Thoracic aorta (tissue), 2 donors: ENCODE measurements around the gene SGCD. TPM values are rescaled to one million over a fixed set of nuclear protein-coding genes. Genes with fewer than 3 reads are reported as not detected.

Experiments used
- ATAC-seq: fragments of 150-250 bp; one replicate; pipeline ENCODE4 v1.8.0; 2017; ENCODE audit warnings: low read depth; ENCODE audit not compliant: insufficient number of reproducible peaks, low FRiP score
- DNase-seq: peaks from one replicate; pipeline ENCODE4 v3.0.0-alpha.2; 2020; ENCODE audit warnings: low spot score
- H3K27ac ChIP-seq, 2 donors: fragments of 200-600 bp; sonication (generic); 1 replicate in 1 of 2; 2 replicates in 1 of 2; pipeline ENCODE4 v1.5.1; 2016; ENCODE audit warnings: mild to moderate bottlenecking in 2 of 2, moderate library complexity in 2 of 2
- H3K27me3 ChIP-seq: fragments of 200-600 bp; sonication (generic); replicated peaks from 2 replicates; pipeline ENCODE4 v1.6.0; 2016; ENCODE audit warnings: mild to moderate bottlenecking; ENCODE audit not compliant: insufficient read depth
- H3K36me3 ChIP-seq: fragments of 200-600 bp; sonication (generic); one replicate; pipeline ENCODE4 v1.5.1; 2016
- H3K4me1 ChIP-seq, 2 donors: fragments of 200-600 bp; sonication (generic); 1 replicate in 1 of 2; 2 replicates in 1 of 2; pipeline versions ENCODE4 v1.5.1 to v1.6.0; 2016; ENCODE audit warnings: low read depth in 2 of 2, mild to moderate bottlenecking in 1 of 2; ENCODE audit not compliant: control insufficient read depth in 1 of 2
- H3K4me3 ChIP-seq: fragments of 200-600 bp; sonication (generic); 2 replicates; pipeline ENCODE4 v1.5.1; 2016; ENCODE audit warnings: mild to moderate bottlenecking
- H3K9me3 ChIP-seq: fragments of 200-600 bp; sonication (generic); 2 replicates; pipeline ENCODE4 v1.5.1; 2016
- CTCF ChIP-seq: fragments of 200-600 bp; sonication (generic); IDR thresholded peaks from one replicate; pipeline ENCODE4 v1.5.1; 2019; ENCODE audit warnings: antibody characterized with exemption
- total RNA-seq, 2 donors: library from RNA; depleted of rRNA; stranded (reverse); fragments of >200 nt; gene quantifications; one replicate each; pipeline versions ENCODE4 v1.1.0 to v1.2.3, GENCODE V29; 2016

Gene SGCD
- total RNA-seq, 2 donors from 2014 or later, result 20.4 to 40.3 TPM

GRCh38 chr5:156794687-156795086, 467.7 kb downstream of the SGCD start:
- no peak for DNase-seq
- Histone ChIP-seq H3K27ac (no peak overlapping the region), H3K4me1 (no peaks in the 10 kb centered on the region), H3K36me3 (no peaks in the 10 kb centered on the region), H3K4me3 (no peak overlapping the region), H3K27me3 (no peaks in the 10 kb centered on the region), H3K9me3 (no peaks in the 10 kb centered on the region)
- TF ChIP-seq CTCF, result no peak
- ATAC-seq, result no peak

- no peak for TF ChIP-seq CTCF
- Histone ChIP-seq H3K36me3 (no peaks in the 10 kb centered on the region), H3K27me3 (no peaks in the 10 kb centered on the region), H3K4me3 (no peak overlapping the region), H3K4me1 (no peaks in the 10 kb centered on the region), H3K27ac (no peak overlapping the region), H3K9me3 (no peaks in the 10 kb centered on the region)
- DNase-seq (no peak), ATAC-seq (no peak)
These were observed 471.2 kb downstream of the SGCD start for GRCh38 chr5:156798201-156798600.

- DNase-seq (no peak), ATAC-seq (no peak)
- Histone ChIP-seq H3K9me3 (no peaks in the 10 kb centered on the region), H3K27me3 (no peaks in the 10 kb centered on the region), H3K4me3 (no peak overlapping the region), H3K4me1 (no peaks in the 10 kb centered on the region), H3K27ac (no peak overlapping the region), H3K36me3 (no peaks in the 10 kb centered on the region)
- no peak for TF ChIP-seq CTCF
These were observed 472.2 kb downstream of the SGCD start for GRCh38 chr5:156799171-156799570.

- H3K36me3 ChIP-seq, result no peaks in the 10 kb centered on the region
- DNase-seq, result no peak
- H3K27me3 ChIP-seq, result no peaks in the 10 kb centered on the region
- H3K27ac ChIP-seq, result no peak overlapping the region
- H3K9me3 ChIP-seq, result no peaks in the 10 kb centered on the region
- no peaks in the 10 kb centered on the region for H3K4me1 ChIP-seq
- TF ChIP-seq CTCF, result no peak
- ATAC-seq, result no peak
- no peak overlapping the region for H3K4me3 ChIP-seq
These were observed 474.0 kb downstream of the SGCD start for GRCh38 chr5:156800929-156801328.

- no peak overlapping the region for H3K4me3 ChIP-seq
- no peak for DNase-seq
- H3K36me3 ChIP-seq, result no peaks in the 10 kb centered on the region
- no peaks in the 10 kb centered on the region for H3K27me3 ChIP-seq
- no peak overlapping the region for H3K27ac ChIP-seq
- no peak for TF ChIP-seq CTCF
- no peaks in the 10 kb centered on the region for H3K4me1 ChIP-seq
- ATAC-seq, result no peak
- no peaks in the 10 kb centered on the region for H3K9me3 ChIP-seq
These were observed 475.5 kb downstream of the SGCD start for GRCh38 chr5:156802501-156802900.
